H1 (cell line): ENCODE measurements around the gene SCYL1. TPM values are rescaled to one million over a fixed set of nuclear protein-coding genes. Genes with fewer than 3 reads are reported as not detected.

Experiments
- CTCF ChIA-PET: fragments of 300-600 bp; sonication (Branson Sonifier 250); formaldehyde crosslinking; loops from one replicate; lab custom pipeline; 2021; ENCODE audit not compliant: partially characterized antibody; lab: Charles Lee
- POLR2A ChIA-PET: fragments of 300-600 bp; sonication (Branson Sonifier 250); formaldehyde crosslinking; loops from one replicate; lab custom pipeline; 2021; ENCODE audit warnings: inconsistent platforms; ENCODE audit not compliant: partially characterized antibody; lab: Charles Lee
- DNase-seq, 2 experiments: peaks; one replicate each; pipeline versions ENCODE4 v3.0.0 to v3.0.0-alpha.2; 2010 to 2022; ENCODE audit warnings: low spot score in 2 of 2, low read depth in 1 of 2, mixed read lengths in 1 of 2
- FAIRE-seq: peaks from 2 replicates; lab custom pipeline; 2011; peaks lifted over from hg19 to GRCh38; lab: Jason Lieb, UNC
- H2AFZ ChIP-seq: 2 replicates; pipeline ENCODE4 v1.8.1; 2012; ENCODE audit warnings: low read length, inconsistent platforms
- H2AK5ac ChIP-seq: 2 replicates; pipeline ENCODE4 v1.6.1; 2013; ENCODE audit warnings: low read depth, low read length
- H2BK120ac ChIP-seq: replicated peaks from 2 replicates; pipeline ENCODE3; 2013; ENCODE audit warnings: low read depth, low read length, inconsistent platforms
- H2BK12ac ChIP-seq: 2 replicates; pipeline ENCODE4 v1.6.1; 2013; ENCODE audit warnings: low read depth, low read length
- H2BK15ac ChIP-seq: 2 replicates; pipeline ENCODE4 v1.6.1; 2013; ENCODE audit warnings: low read length
- H2BK20ac ChIP-seq: 2 replicates; pipeline ENCODE4 v1.6.1; 2013; ENCODE audit warnings: low read length
- H2BK5ac ChIP-seq: 2 replicates; pipeline ENCODE4 v1.6.1; 2013; ENCODE audit warnings: low read depth, low read length
- H3K14ac ChIP-seq: 2 replicates; pipeline ENCODE4 v1.6.1; 2013; ENCODE audit warnings: inconsistent platforms; ENCODE audit not compliant: insufficient read length
- H3K18ac ChIP-seq: 2 replicates; pipeline ENCODE4 v1.6.1; 2013; ENCODE audit warnings: low read length; ENCODE audit errors: extremely low read depth
- H3K23ac ChIP-seq: 2 replicates; pipeline ENCODE4 v1.6.1; 2013; ENCODE audit warnings: inconsistent platforms; ENCODE audit not compliant: insufficient read length
- H3K23me2 ChIP-seq: 2 replicates; pipeline ENCODE4 v1.6.1; 2013; ENCODE audit warnings: low read depth, low read length
- H3K27ac ChIP-seq: 2 replicates; pipeline ENCODE4 v1.6.1; 2011; ENCODE audit warnings: low read depth, low read length, inconsistent platforms
- H3K27me3 ChIP-seq, 4 experiments: replicated peaks in 1 of 4; 1 replicate in 1 of 4; 2 replicates in 3 of 4; pipeline versions ENCODE4 v1.6.1 to v1.8.1; 2011 to 2013; ENCODE audit warnings: low read length in 3 of 4, mild to moderate bottlenecking in 3 of 4, inconsistent platforms in 2 of 4, mixed read lengths in 2 of 4, moderate library complexity in 1 of 4; ENCODE audit not compliant: control insufficient read depth in 3 of 4, insufficient read depth in 3 of 4; ENCODE audit errors: extremely low read depth in 1 of 4
- H3K36me3 ChIP-seq, 4 experiments: 2 replicates each; pipeline versions ENCODE4 v1.6.1 to v1.8.1; 2011 to 2013; ENCODE audit warnings: mild to moderate bottlenecking in 4 of 4, low read length in 3 of 4, moderate library complexity in 2 of 4, control low read depth in 1 of 4, inconsistent platforms in 1 of 4; ENCODE audit not compliant: insufficient read depth in 4 of 4, control insufficient read depth in 2 of 4
- H3K4ac ChIP-seq: replicated peaks from 2 replicates; pipeline ENCODE3; 2013; ENCODE audit warnings: low read length, low read depth, mixed read lengths, inconsistent platforms; ENCODE audit not compliant: insufficient read length
- H3K4me1 ChIP-seq, 4 experiments: replicated peaks in 1 of 4; 1 replicate in 1 of 4; 2 replicates in 3 of 4; pipeline versions ENCODE4 v1.6.1 to v1.8.1; 2011 to 2013; ENCODE audit warnings: low read length in 3 of 4, inconsistent platforms in 2 of 4, mixed read lengths in 1 of 4; ENCODE audit not compliant: insufficient read depth in 4 of 4, control insufficient read depth in 3 of 4
- H3K4me2 ChIP-seq, 2 experiments: 2 replicates each; pipeline versions ENCODE4 v1.6.1 to v1.8.1; 2011 to 2013; ENCODE audit warnings: low read depth in 2 of 2, low read length in 2 of 2, control low read depth in 1 of 2, inconsistent platforms in 1 of 2, mild to moderate bottlenecking in 1 of 2; ENCODE audit not compliant: insufficient read depth in 1 of 2
- H3K4me3 ChIP-seq, 4 experiments: fragments of 200-600, 300-600 bp in 1 of 4; sonication (generic), shearing (Covaris generic), sonication (Bioruptor Twin) in 1 of 4; 2 replicates each; pipeline versions ENCODE4 v1.5.1 to v1.8.1; 2011 to 2016; ENCODE audit warnings: low read length in 4 of 4, low read depth in 3 of 4, control low read depth in 2 of 4, inconsistent platforms in 2 of 4, mild to moderate bottlenecking in 2 of 4, mixed read lengths in 1 of 4, moderate library complexity in 1 of 4; ENCODE audit not compliant: insufficient read depth in 2 of 4; ENCODE audit errors: extremely low read depth in 1 of 4
- H3K56ac ChIP-seq: replicated peaks from 2 replicates; pipeline ENCODE3; 2013; ENCODE audit warnings: low read depth, mild to moderate bottlenecking, mixed read lengths, low read length, inconsistent platforms; ENCODE audit not compliant: insufficient read length
- H3K79me1 ChIP-seq: 2 replicates; pipeline ENCODE4 v1.6.1; 2013; ENCODE audit warnings: low read depth, low read length, control low read depth
- H3K79me2 ChIP-seq, 2 experiments: 2 replicates each; pipeline versions ENCODE4 v1.6.1 to v1.8.1; 2012 to 2013; ENCODE audit warnings: low read length in 2 of 2, mild to moderate bottlenecking in 2 of 2, inconsistent platforms in 1 of 2; ENCODE audit not compliant: insufficient read depth in 2 of 2, control insufficient read depth in 1 of 2
- H3K9ac ChIP-seq, 4 experiments: replicated peaks in 1 of 4; 1 replicate in 1 of 4; 2 replicates in 3 of 4; pipeline versions ENCODE4 v1.6.1 to v1.8.1; 2011 to 2013; ENCODE audit warnings: low read depth in 3 of 4, low read length in 3 of 4, control low read depth in 2 of 4, mild to moderate bottlenecking in 2 of 4, moderate library complexity in 2 of 4, inconsistent platforms in 1 of 4; ENCODE audit errors: extremely low read depth in 1 of 4
- H3K9me3 ChIP-seq, 2 experiments: 2 replicates each; pipeline versions ENCODE4 v1.6.1 to v1.8.1; 2012 to 2013; ENCODE audit warnings: mild to moderate bottlenecking in 2 of 2, moderate library complexity in 2 of 2, control low read depth in 1 of 2, inconsistent platforms in 1 of 2, low read depth in 1 of 2, low read length in 1 of 2, mixed read lengths in 1 of 2; ENCODE audit not compliant: insufficient read depth in 2 of 2
- H4K20me1 ChIP-seq, 2 experiments: replicated peaks in 1 of 2; 2 replicates each; pipeline versions ENCODE3 to v1.8.1; 2011 to 2013; ENCODE audit warnings: inconsistent platforms in 2 of 2, low read length in 2 of 2, mild to moderate bottlenecking in 1 of 2; ENCODE audit not compliant: insufficient read depth in 2 of 2, control insufficient read depth in 1 of 2
- H4K5ac ChIP-seq: 2 replicates; pipeline ENCODE4 v1.6.1; 2013; ENCODE audit warnings: low read length, low read depth, mixed read lengths, inconsistent platforms; ENCODE audit not compliant: insufficient read length
- H4K8ac ChIP-seq: 2 replicates; pipeline ENCODE4 v1.8.0; 2013; ENCODE audit warnings: mild to moderate bottlenecking, moderate library complexity, low read length, inconsistent platforms; ENCODE audit not compliant: insufficient read depth; ENCODE audit errors: extremely low read depth
- H4K91ac ChIP-seq: replicated peaks from 2 replicates; pipeline ENCODE3; 2013; ENCODE audit warnings: low read length, mixed read lengths, inconsistent platforms; ENCODE audit not compliant: insufficient read length
- EZH2 ChIP-seq: fragments of 200-600 bp; sonication (generic); IDR thresholded peaks from 2 replicates; pipeline ENCODE4 v1.7.1; 2012; ENCODE audit warnings: low read depth, mild to moderate bottlenecking, moderate library complexity, low read length, inconsistent platforms; ENCODE audit not compliant: severe bottlenecking
- KDM1A ChIP-seq: fragments of 200-600, 300-600 bp; sonication (generic); IDR thresholded peaks from 2 replicates; pipeline ENCODE4 v1.7.1; 2016; ENCODE audit warnings: mild to moderate bottlenecking, low read length, borderline replicate concordance
- MAFK ChIP-seq: IDR thresholded peaks from 2 replicates; pipeline ENCODE4 v1.6.1; 2012; ENCODE audit warnings: low read depth, mild to moderate bottlenecking, improper control_type of control experiment, low read length
- SUZ12 ChIP-seq: fragments of 200-600 bp; sonication (generic); IDR thresholded peaks from 2 replicates; pipeline ENCODE4 v1.6.1; 2012; ENCODE audit warnings: mild to moderate bottlenecking, inconsistent platforms, low read length, moderate library complexity, mixed read lengths
- WGBS, 2 experiments: shearing (Covaris generic) in 1 of 2; methylation state at CpG; one replicate each; pipeline versions ENCODE4 v1.1.6 to v1.1.7; 2013 to 2015; ENCODE audit warnings: low lambda C conversion rate in 2 of 2, mixed read lengths in 2 of 2, inconsistent platforms in 1 of 2, low coverage in 1 of 2, missing lambda C conversion rate in 1 of 2; ENCODE audit not compliant: insufficient replicate concordance in 2 of 2, insufficient coverage in 1 of 2, insufficient read length in 1 of 2; ENCODE audit errors: extremely low coverage in 1 of 2, missing lambda C conversion rate in 1 of 2; 5-methylcytosine and 5-hydroxymethylcytosine counted together
- polyA plus RNA-seq, 7 experiments: library from polyadenylated mRNA; depleted of rRNA in 3 of 7; stranded (reverse) in 5 of 7; unstranded in 2 of 7; fragments of >200 nt in 5 of 7; fragments of 200-250 nt in 2 of 7; gene quantifications; 1 replicate in 5 of 7; 2 replicates in 1 of 7; 4 replicates in 1 of 7; pipeline versions ENCODE4 v1.2.1 to v1.2.3, GENCODE V29; 2011 to 2013; ENCODE audit warnings: missing spikeins in 2 of 7, mixed read lengths in 2 of 7
- total RNA-seq: library from RNA; stranded (reverse); fragmentation: NEBNext Ultra II Directional; extraction: Animal tissue kit (Norgen Biotek cat#: 25700); gene quantifications from 2 replicates; pipeline ENCODE4 v1.2.1, GENCODE V29; 2021

Gene SCYL1
- total and polyA plus RNA-seq, 2 of the 8 experiments (the other 6 are each of a cell fraction or from before 2014, with no cell fraction given) = 59.8 to 77.7 TPM

DNA sequence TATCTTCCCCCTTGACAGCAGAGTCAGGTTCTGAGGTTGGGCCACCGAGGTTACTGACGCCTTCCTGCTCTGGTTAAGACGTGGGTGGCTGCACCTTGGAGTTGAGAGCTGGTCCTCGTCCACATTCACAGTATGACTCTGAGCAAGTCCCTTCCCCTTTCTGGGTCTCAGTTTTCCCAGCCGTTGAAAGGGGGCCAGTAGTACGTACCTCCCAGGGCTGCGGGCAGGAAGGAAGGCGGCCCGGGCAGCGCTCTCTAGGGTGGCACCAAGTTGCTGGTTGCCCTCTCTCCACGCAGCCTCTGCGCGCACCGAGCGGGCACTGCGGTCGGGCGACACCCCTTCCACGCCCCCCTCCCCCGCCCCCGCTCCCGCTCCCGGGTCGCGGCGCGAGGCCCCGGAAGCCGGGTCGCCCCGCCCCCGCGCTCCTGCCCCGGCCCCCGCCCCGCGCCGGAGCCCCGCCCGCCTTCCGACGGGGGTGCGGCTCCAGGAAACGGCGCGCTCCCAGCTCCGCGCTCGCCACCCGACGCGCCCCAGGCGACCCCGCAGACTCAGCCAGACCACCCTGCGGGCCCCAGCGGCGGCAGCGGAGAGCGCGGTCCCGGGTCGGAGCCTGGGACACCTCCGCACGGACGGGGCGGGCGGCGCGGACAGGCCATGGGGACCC is 50.8 kb downstream of the SCYL1 start, which contains the start of gene EHBP1L1:
Gene EHBP1L1, plus strand, starts transcription at position 486 of the 664 bp plus-strand sequence. CDS start 250 bp downstream, outside the sequence.
- H2BK15ac ChIP-seq = 0 out of 2 replicates have a peak within 1 kb of the TSS, but pooled peaks have one; percentile 88
- peaks cover 15 to 18% of the 10 kb centered on the region in 2 experiments for H4K20me1 ChIP-seq
- TF ChIP-seq KDM1A (peak; percentile 63; the same call in 1 of the 2 replicates), SUZ12 (peak; percentile 54; the same call in 1 of the 2 replicates), EZH2 (peak; percentile 58), MAFK (no peak)
- TF ChIP-seq, all 59 proteins: peak for 3
- H3K23ac ChIP-seq = no peak within 1 kb of the TSS
- H3K4me1 ChIP-seq = peaks cover 13 to 31% (median 20%) of the 10 kb centered on the region in 4 experiments; a peak in 6 of 7 replicates
- peaks cover 0 to 7% of the 10 kb centered on the region in 2 experiments; a peak in 1 of 4 replicates for H3K79me2 ChIP-seq
- WGBS, 2 experiments = 9% methylated on average over 18 of the region's 69 CpGs; no CpG with 5 or more reads in 1 of the 2 experiments
- no peak within 1 kb of the TSS for H2AFZ ChIP-seq
- H2BK12ac ChIP-seq = peak within 1 kb of the TSS; percentile 62; the same call in 1 of the 2 replicates
- H2BK120ac ChIP-seq = no peak within 1 kb of the TSS
- peak within 1 kb of the TSS; percentile 63 for H3K4ac ChIP-seq
- no peak for FAIRE-seq
- ChIA-PET CTCF (interaction anchor here (0.6 to 7.2 kb wide), 9 partner anchors 10 to 46 kb away, joined by 3 to 97 read pairs (median 11); partner anchors contain the start of gene KCNK7), POLR2A (interaction anchor here (1.2 to 3.7 kb wide), 6 partner anchors 10 to 46 kb away, joined by 3 to 36 read pairs (median 6); no protein-coding TSS in a partner anchor)
- no peak within 1 kb of the TSS for H3K14ac ChIP-seq
- no peak within 1 kb of the TSS for H3K18ac ChIP-seq
- peaks cover 8% of the 10 kb centered on the region; the same call in 1 of the 2 replicates for H3K23me2 ChIP-seq
- DNase-seq = no peak
- H3K27me3 ChIP-seq = peaks cover 8 to 39% (median 28%) of the 10 kb centered on the region in 4 experiments
- H3K9ac ChIP-seq = no peak within 1 kb of the TSS; a peak in 2 of 7 replicates
- H4K5ac ChIP-seq = peak within 1 kb of the TSS; percentile 15
- no peak within 1 kb of the TSS for H4K91ac ChIP-seq
- no peaks in the 10 kb centered on the region for H3K36me3 ChIP-seq
- no peak within 1 kb of the TSS; the same call in 1 of the 2 replicates for H2AK5ac ChIP-seq
- no peak within 1 kb of the TSS for H3K56ac ChIP-seq
- no peaks in the 10 kb centered on the region for H3K79me1 ChIP-seq
- H3K27ac ChIP-seq = no peak within 1 kb of the TSS
- no peaks in the 10 kb centered on the region for H3K9me3 ChIP-seq
- H2BK5ac ChIP-seq = 0 out of 2 replicates have a peak within 1 kb of the TSS, but pooled peaks have one; percentile 39
- H2BK20ac ChIP-seq = no peak within 1 kb of the TSS
- peak within 1 kb of the TSS; percentile 27 to 63 (median 40) for H3K4me3 ChIP-seq
- peak within 1 kb of the TSS; percentile 72 to 81 for H3K4me2 ChIP-seq
- peak within 1 kb of the TSS; percentile 57; the same call in 1 of the 2 replicates for H4K8ac ChIP-seq
